Stimulated activated memory B cell treated with anti-CD40 and anti-IgM and Interleukin-4, amounts not matched to agents 10 μg/mL and 1 μg/mL and 100 μg/mL, for 72 hours (primary cell): ENCODE data around the gene VCX3B.
"Not testable (repeated sequence)": the region's sequence is repeated elsewhere in the genome, so short reads cannot be mapped to it uniquely, and the experiment has no call there.

Experiments used
- ATAC-seq: fragments of 150-1000 bp; cut with Tn5 transposase; 2 replicates; pipeline ENCODE4 v1.10.0; 2021
- H3K27ac Mint-ChIP-seq: one replicate; pipeline ENCODE4 v1.8.0; 2022; ENCODE audit warnings: mild to moderate bottlenecking, mixed read lengths
- H3K27me3 Mint-ChIP-seq: one replicate; pipeline ENCODE4 v1.8.0; 2022; ENCODE audit warnings: mixed read lengths
- H3K36me3 Mint-ChIP-seq: one replicate; pipeline ENCODE4 v1.8.0; 2022; ENCODE audit warnings: mixed read lengths
- H3K4me1 Mint-ChIP-seq: one replicate; pipeline ENCODE4 v1.8.0; 2022; ENCODE audit warnings: mixed read lengths
- H3K4me3 Mint-ChIP-seq: one replicate; pipeline ENCODE4 v1.8.0; 2022; ENCODE audit warnings: mild to moderate bottlenecking, moderate library complexity, mixed read lengths
- H3K9me3 Mint-ChIP-seq: one replicate; pipeline ENCODE4 v1.8.0; 2022; ENCODE audit warnings: mixed read lengths

The VCX3B gene

DNA sequence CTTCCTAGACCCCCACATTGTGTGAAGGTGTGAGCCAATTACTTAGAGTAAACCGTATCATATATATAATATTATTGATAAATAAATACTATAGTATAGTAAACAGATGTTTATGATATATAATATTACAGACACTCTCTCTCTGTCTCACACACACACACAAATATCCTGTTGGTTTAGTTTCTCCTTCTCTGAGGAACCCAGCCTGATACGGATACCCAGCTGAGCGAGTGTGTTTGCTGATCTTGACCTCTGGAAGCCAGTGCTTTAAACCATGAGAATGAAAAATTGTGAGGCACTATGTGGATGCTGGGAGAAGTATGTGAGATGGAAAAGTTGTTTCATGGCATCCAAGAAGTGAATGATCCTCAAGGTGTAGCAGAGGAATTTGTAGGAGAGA, at the start of gene VCX3B:
Gene VCX3B, plus strand, starts transcription at position 301 of the 400 bp plus-strand sequence. CDS start 621 bp downstream, outside the sequence.
- not testable (repeated sequence) for H3K27ac Mint-ChIP-seq, H3K4me1 Mint-ChIP-seq, ATAC-seq, H3K27me3 Mint-ChIP-seq, H3K36me3 Mint-ChIP-seq, H3K4me3 Mint-ChIP-seq, H3K9me3 Mint-ChIP-seq

DNA sequence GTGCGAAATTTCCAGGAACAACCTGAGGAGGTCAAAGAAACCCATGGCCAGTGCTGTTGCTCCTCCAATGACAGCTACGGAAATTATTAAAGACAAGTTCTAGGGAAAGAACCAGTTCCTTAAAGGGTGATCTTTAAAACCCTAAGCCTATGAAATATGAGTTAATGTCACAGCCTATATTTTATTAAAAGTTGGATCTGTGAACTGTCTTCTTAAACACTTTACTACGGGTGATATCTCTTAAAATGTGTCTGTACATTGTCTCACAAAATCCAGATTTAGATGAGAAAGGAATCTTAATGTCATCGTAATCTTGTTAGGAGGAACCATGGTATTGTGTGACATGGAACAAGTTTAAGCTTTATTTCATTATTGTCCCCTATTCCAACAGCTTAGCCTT, 46.3 kb upstream of the VCX3B start:
- H3K4me3 Mint-ChIP-seq, result no peak overlapping the region
- H3K9me3 Mint-ChIP-seq, result peaks cover 3% of the 10 kb centered on the region
- H3K27ac Mint-ChIP-seq, result no peak overlapping the region
- H3K27me3 Mint-ChIP-seq, result no peaks in the 10 kb centered on the region
- H3K36me3 Mint-ChIP-seq, result no peaks in the 10 kb centered on the region
- ATAC-seq, result no peak
- no peaks in the 10 kb centered on the region for H3K4me1 Mint-ChIP-seq

DNA sequence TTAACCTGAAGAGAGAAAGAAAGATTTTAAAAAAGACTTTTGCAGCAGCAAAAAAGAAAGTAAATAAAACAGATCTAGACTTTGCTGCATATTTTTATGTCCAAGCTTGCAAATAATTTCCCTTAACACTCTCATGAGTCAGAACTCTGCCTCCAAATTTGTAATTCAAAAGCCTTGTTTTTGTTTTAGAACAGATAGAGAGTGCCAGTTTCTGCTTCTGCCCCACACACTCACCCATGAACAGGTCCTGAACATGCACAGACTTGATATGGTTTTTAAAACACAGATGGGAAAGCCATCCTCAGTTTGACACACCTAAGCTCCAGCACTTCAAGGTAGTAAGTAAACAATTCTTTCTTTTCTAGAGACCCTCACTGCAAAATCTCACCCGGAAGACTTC, 39.7 kb upstream of the VCX3B start:
- no peak overlapping the region for H3K4me3 Mint-ChIP-seq
- H3K27ac Mint-ChIP-seq, result no peak overlapping the region

DNA sequence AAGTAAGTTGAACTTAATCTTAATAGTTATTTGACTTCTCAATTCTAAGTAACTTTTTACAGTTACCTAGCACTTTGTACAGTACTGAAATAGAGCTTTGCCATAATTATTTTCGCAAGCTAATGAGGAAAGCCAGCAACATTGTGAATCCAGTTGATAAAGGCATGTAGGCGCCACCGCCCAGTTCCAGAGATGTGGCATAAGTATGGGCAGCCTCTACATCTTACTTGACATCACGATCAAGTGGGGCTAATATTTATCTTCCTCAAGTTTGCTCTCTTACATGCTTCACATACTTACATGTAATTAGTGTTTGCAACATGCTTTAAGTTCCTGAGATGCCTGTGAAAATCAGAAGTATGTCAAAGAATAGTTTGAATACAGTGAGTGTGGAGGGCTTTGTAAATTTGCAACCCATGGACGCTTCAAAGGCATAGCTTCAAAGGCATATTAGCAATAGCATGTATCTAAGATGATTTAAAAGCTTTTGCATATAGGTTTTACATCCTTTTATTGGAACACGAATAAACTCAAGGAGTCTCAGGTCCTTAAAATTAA, 34.9 kb upstream of the VCX3B start:
- H3K4me1 Mint-ChIP-seq, result no peaks in the 10 kb centered on the region
- no peaks in the 10 kb centered on the region for H3K36me3 Mint-ChIP-seq
- H3K4me3 Mint-ChIP-seq, result no peak overlapping the region
- no peak overlapping the region for H3K27ac Mint-ChIP-seq
- H3K9me3 Mint-ChIP-seq, result peaks cover 4% of the 10 kb centered on the region
- no peak for ATAC-seq
- no peaks in the 10 kb centered on the region for H3K27me3 Mint-ChIP-seq

More for the DNA sequence above, 39.7 kb upstream of the VCX3B start:
- no peak for ATAC-seq
- Mint-ChIP-seq H3K4me1 (no peaks in the 10 kb centered on the region), H3K9me3 (peaks cover 5% of the 10 kb centered on the region), H3K36me3 (no peaks in the 10 kb centered on the region), H3K27me3 (no peaks in the 10 kb centered on the region)

DNA sequence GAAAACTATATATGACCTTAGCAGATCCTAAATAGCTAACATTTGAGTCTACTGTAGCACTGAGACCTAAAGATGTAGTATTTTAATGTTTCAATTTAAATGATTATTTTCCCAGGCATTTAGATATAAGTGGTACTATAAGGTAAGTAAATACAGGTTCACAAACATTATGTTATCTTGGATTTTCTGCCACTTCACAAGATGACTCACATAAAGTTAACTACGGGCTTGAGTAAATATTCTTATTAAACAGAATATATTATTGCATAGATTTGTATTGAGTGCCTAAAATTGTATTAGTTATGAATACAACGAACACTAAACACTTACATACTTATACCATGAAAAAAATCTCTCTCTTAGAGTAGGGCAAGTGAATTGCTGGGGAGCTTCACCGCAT, 34.2 kb upstream of the VCX3B start:
- Mint-ChIP-seq H3K9me3 (peaks cover 4% of the 10 kb centered on the region), H3K4me1 (no peaks in the 10 kb centered on the region)

DNA sequence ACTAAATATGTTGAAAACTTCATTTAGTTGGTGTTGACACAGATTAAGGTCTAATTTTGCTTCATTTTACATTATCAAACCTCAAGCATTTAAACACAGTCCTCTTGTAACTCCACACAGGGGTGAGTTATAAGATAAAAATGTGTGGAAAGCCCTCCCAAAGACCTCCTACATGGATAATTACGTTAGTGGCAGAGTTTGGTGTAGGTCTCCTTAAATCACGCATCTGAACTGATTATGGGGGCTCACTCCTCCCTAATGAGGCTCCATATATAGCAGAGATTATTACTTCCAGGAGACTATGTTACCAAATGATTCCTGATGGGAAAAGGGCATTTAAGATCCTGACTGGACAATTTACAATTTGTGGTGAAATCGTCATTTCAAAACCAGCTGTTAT, 32.2 kb upstream of the VCX3B start:
- no peak for ATAC-seq
- no peaks in the 10 kb centered on the region for H3K27me3 Mint-ChIP-seq
- H3K27ac Mint-ChIP-seq, result no peak overlapping the region
- peaks cover 4% of the 10 kb centered on the region for H3K9me3 Mint-ChIP-seq
- H3K4me3 Mint-ChIP-seq, result no peak overlapping the region
- H3K4me1 Mint-ChIP-seq, result no peaks in the 10 kb centered on the region
- no peaks in the 10 kb centered on the region for H3K36me3 Mint-ChIP-seq

More for the DNA sequence above, 34.2 kb upstream of the VCX3B start:
- Mint-ChIP-seq H3K27me3 (no peaks in the 10 kb centered on the region), H3K27ac (no peak overlapping the region), H3K36me3 (no peaks in the 10 kb centered on the region), H3K4me3 (no peak overlapping the region)
- no peak for ATAC-seq

DNA sequence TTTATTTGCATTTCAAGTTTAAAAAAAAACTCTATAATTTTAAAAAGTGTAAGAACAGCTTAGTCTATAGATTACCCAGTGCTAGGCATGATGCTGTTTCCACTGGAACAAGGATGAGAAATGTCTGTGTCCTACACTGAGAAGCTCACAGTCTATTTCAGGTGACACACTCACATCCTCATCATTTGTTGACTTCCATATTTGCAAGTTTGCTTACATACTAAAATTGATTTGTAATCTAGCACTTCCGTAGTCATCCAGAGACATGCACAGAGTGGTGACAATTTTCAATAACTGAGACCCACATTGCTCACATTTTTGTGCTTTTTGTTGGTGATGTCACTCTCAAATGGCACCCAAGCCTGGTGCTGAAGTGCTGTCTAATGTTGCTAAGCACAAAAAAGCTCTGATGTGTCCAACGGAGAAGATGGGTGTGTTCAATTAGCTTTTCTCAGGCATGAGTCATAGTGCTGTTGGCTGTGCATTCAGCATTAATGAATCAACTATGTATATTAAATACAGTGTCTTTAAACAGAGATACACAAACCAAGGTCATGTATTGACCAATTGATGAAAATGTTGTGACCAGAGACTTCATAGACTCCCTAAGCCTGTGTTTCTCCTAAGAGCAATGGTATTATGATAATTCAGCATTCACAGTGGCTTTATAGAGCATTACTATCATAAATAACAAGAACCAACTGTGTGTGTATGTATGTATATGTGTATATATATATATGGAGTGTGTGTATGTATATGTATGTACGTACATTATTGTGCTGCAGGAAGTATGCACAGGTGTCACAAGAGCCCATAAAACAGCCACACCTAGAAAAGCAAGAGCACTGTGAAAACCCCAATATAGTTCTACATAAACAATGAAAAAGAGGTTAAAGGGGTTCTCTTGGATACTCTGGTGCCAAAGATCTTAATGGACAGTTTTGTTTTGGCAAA, 31.2 kb upstream of the VCX3B start:
- Mint-ChIP-seq H3K27ac (no peak overlapping the region), H3K27me3 (no peaks in the 10 kb centered on the region), H3K4me1 (no peaks in the 10 kb centered on the region), H3K4me3 (no peak overlapping the region), H3K36me3 (no peaks in the 10 kb centered on the region), H3K9me3 (peaks cover 4% of the 10 kb centered on the region)
- no peak for ATAC-seq

DNA sequence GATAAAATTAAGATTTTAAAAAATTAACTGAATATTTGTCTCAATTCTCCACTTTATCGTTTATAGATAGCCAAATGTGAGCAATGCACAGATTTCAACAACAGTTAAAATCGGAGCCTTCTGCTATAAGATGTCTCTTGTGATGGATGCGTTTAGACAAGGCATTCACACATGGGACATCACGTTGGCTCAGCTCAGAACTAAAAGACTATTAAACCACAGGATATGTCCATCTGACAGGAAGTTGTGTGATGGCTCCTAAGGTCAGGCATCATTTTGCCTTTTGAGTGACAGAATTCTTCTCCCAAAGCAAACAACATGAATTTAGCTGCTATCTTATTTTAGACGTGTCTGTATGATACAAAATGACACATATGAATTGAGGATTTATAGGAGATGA, 17.3 kb upstream of the VCX3B start:
- Mint-ChIP-seq H3K27ac (no peak overlapping the region), H3K4me1 (no peaks in the 10 kb centered on the region), H3K36me3 (no peaks in the 10 kb centered on the region), H3K27me3 (no peaks in the 10 kb centered on the region), H3K4me3 (no peak overlapping the region), H3K9me3 (peaks cover 5% of the 10 kb centered on the region)
- no peak for ATAC-seq

DNA sequence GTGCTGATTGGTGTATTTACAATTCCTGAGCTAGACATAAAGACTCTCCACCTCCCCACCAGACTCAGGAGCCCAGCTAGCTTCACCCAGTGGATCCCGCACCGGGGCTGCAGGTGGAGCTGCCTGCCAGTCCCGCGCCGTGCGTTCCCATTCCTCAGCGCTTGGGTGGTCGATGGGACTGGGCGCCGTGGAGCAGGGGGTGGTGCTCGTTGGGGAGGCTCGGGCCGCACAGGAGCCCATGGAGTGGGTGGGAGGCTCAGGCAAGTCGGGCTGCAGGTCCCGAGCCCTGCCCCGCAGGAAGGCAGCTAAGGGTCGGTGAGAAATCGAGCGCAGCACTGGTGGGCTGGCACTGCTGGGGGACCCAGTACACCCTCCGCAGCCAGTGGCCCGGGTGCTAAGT, 12.3 kb upstream of the VCX3B start:
- ATAC-seq, result not testable (repeated sequence)

DNA sequence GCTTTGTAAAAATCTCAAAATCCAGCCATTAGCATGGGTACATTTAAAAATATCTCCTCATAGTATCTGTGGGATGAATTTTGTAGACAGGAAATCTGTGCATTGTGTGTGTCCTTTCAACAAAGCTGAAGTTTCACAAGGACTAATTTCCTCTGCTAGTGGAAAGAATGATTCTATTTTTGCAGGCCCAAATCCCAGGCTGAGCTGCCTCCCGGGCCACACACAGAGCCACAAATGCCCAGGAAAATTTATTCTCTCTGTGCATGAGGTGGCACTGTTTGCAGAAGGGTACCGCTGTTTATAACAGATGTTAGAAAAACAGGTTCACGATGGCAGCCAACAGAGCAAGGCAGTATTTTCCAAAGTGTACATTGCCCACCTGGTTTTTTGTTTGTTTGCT, 11.0 kb upstream of the VCX3B start:
- H3K27ac Mint-ChIP-seq, result no peak overlapping the region
- H3K36me3 Mint-ChIP-seq, result no peaks in the 10 kb centered on the region
- H3K4me1 Mint-ChIP-seq, result no peaks in the 10 kb centered on the region
- H3K9me3 Mint-ChIP-seq, result peaks cover 5% of the 10 kb centered on the region
- no peak overlapping the region for H3K4me3 Mint-ChIP-seq
- H3K27me3 Mint-ChIP-seq, result no peaks in the 10 kb centered on the region
- ATAC-seq, result no peak

More for the DNA sequence above, 12.3 kb upstream of the VCX3B start:
- H3K36me3 Mint-ChIP-seq, H3K27ac Mint-ChIP-seq, H3K9me3 Mint-ChIP-seq, H3K27me3 Mint-ChIP-seq, H3K4me1 Mint-ChIP-seq, H3K4me3 Mint-ChIP-seq: not testable (repeated sequence)

DNA sequence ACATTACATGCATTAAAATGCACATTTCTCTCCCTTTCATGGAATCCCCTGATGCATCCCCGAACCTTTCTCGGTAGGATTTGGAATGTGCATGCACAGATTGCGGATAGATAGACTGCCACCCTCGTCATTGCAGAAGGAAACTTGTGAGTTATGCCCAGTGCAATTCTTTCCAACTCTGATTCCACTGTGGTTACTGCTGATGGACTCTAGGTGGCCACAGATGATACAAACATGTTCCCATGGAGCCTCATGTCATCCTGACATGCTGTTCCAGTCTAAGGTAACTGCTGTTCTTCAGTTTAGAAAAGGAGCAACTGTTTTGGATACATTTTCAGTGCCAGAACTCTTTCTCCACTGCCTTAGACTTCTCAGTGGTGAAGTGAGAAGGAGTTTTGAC, 9.1 kb upstream of the VCX3B start:
- Mint-ChIP-seq H3K27me3 (no peaks in the 10 kb centered on the region), H3K4me3 (no peak overlapping the region), H3K36me3 (no peaks in the 10 kb centered on the region), H3K4me1 (no peaks in the 10 kb centered on the region), H3K9me3 (peaks cover 8% of the 10 kb centered on the region), H3K27ac (no peak overlapping the region)
- ATAC-seq, result no peak

DNA sequence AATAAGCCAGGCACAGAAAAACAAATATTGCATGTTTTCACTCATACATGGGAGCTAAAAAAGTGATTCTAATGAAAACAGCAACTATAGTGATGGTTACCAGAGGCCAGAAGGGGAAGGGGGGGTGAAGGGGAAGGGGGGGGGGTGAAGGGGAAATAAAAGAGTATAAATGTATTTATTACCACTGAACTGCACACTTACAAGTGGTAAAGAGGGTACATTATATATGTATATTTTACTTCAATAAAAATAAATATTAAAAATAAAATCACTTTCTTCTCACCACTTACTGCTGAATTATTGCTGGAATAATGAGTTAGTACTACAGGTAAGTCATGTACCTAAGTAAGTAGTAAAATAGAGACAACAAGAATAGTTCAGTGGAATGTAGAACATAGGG, 2.1 kb upstream of the VCX3B start:
- Mint-ChIP-seq H3K4me3 (no peak overlapping the region), H3K36me3 (no peaks in the 10 kb centered on the region), H3K27ac (no peak overlapping the region), H3K27me3 (no peaks in the 10 kb centered on the region), H3K9me3 (peaks cover 3% of the 10 kb centered on the region), H3K4me1 (no peaks in the 10 kb centered on the region)
- ATAC-seq, result no peak

DNA sequence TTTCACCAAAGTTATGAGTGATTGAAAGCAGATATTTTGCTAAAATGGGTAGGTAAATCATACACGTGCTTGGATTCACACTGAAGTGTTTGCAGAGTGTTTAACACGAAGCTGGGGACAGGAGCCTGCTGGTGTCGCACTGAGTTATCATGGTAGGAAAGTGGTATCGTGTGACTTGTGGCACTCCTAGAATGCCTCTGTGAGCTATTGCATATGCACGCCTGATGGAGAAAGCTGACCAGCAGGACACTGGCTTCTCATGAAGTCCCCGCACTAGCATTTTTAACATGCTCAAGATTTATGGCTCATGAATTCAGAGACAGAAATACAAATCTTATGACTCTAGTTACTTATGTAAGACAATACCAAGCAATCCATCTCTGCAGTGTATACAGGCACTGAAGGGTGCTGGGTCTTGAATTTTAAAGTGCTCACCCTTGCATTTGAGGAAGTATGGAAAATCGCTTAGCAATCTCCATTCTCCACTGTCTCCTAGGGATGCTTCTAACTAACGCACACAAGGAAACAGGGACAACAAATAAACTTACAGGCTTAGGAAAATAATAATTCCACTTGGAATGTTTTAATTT, 19.8 kb downstream of the VCX3B start:
- no peaks in the 10 kb centered on the region for H3K4me1 Mint-ChIP-seq

DNA sequence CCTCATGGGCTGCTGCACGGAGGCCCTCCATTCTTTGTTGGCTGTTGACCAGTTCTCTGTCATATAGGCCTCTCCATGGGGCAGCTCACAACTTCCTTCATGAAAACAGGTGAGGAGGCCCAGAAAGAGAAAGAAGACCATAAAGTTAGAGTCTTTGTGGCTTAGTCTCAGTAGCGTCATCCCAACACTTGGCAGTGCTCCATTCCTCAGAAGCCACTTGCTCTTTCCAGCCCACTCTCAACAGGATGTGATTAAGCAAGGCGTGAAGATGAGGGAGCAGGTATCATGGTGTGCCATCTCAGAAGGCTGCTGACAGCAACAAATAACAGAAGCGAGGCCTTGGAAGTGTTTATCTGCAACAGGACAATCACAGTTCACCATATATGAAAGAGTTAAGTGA, 30.4 kb downstream of the VCX3B start:
- H3K4me1 Mint-ChIP-seq, H3K27me3 Mint-ChIP-seq, H3K9me3 Mint-ChIP-seq, H3K4me3 Mint-ChIP-seq, ATAC-seq, H3K36me3 Mint-ChIP-seq, H3K27ac Mint-ChIP-seq: not testable (repeated sequence)

More for the DNA sequence above, 19.8 kb downstream of the VCX3B start:
- Mint-ChIP-seq H3K4me3 (no peak overlapping the region), H3K27me3 (no peaks in the 10 kb centered on the region), H3K9me3 (peaks cover 7% of the 10 kb centered on the region), H3K27ac (no peak overlapping the region), H3K36me3 (no peaks in the 10 kb centered on the region)
- no peak for ATAC-seq

DNA sequence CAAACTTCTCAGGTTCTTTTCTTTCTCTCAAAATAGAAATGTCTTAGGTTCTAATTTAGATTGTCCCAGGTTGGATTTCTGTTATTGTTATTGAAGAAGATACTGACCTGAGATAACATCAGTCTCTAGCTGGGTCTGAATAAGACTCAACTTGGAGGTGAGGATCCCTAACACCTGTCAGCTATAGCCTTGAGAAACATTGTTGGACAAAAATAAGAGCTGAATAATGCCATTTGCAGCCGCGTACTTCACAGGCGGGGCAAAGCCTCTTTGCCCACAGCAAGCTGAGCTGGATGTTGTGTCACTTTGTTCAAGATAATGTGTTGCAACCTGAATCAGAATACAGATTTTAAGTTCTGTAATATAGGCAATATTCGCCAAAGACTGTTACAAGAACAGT, 35.6 kb downstream of the VCX3B start:
- no peaks in the 10 kb centered on the region for H3K36me3 Mint-ChIP-seq
- no peak overlapping the region for H3K4me3 Mint-ChIP-seq
- ATAC-seq, result no peak
- no peak overlapping the region for H3K27ac Mint-ChIP-seq
- H3K4me1 Mint-ChIP-seq, result no peaks in the 10 kb centered on the region
- no peaks in the 10 kb centered on the region for H3K9me3 Mint-ChIP-seq
- no peaks in the 10 kb centered on the region for H3K27me3 Mint-ChIP-seq

DNA sequence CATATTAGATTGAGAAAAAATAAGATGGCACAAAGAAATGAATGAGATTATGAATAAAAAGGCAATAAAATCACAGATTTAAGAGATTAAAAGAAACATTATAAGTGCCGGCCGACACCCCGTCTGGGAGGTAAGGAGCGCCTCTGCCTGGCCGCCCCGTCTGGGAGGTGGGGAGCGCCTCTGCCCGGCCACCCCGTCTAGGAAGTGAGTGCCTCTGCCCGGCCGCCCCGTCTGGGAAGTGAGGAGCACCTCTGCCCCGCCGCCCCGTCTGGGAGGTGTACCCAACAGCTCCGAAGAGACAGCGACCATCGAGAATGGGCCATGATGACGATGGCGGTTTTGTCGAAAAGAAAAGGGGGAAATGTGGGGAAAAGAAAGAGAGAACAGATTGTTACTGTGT, 37.5 kb downstream of the VCX3B start:
- H3K36me3 Mint-ChIP-seq, ATAC-seq, H3K27ac Mint-ChIP-seq, H3K9me3 Mint-ChIP-seq, H3K4me3 Mint-ChIP-seq, H3K27me3 Mint-ChIP-seq, H3K4me1 Mint-ChIP-seq: not testable (repeated sequence)
